ENCODE data around the gene DDX31.
"Not testable (repeated sequence)": the region's sequence is repeated elsewhere in the genome, so short reads cannot be mapped to it uniquely, and the experiment has no call there.

DDX31 gene

DNA sequence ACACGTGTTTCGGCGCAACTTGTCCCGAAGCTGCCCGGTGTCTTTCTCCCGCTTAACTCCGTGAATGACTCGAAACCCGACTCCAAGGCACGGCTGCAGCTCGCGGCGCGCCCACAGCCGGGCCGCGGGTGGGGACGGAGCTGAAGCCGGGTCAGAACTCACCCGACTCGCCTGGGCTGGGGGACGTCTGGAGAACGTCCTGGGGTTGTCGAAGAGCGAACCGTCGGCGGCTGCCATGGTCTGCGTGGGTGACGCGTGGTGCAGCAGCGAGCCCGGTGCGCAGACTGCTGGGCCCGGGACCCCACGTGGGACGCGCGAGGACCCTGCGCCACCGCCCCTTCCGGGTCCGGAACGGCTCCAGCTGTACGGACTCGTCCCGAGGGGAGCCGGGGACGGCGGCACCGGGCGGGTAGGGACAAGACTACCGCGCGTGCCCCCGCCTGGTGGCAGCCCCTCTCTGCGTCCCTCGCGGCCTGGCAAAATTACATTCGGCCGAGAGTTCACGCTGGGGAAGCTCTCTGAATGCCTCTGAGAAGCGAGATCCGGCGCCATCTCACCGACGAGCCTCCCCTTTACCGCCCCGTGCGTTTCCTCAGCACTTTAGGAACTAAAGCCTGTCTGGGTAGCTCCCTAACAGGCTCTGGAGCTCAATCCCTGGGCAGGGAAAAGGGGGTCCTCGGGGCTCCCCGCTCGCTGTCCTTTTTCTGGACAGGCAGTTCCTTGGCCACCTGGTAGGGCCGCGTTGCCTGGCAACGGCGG lies at the start of gene DDX31:
Gene DDX31, minus strand, starts transcription at position 286 of the 759 bp plus-strand sequence. Its CDS starts 49 bp downstream, at position 237.
- Mint-ChIP-seq H3K4me3 (peak within 1 kb of the TSS; percentile 91), H3K27ac (peak within 1 kb of the TSS; percentile 97), H3K36me3 (no peaks in the 10 kb centered on the region), H3K27me3 (no peaks in the 10 kb centered on the region), H3K4me1 (peaks cover 27% of the 10 kb centered on the region), H3K9me3 (no peaks in the 10 kb centered on the region)
- ATAC-seq (ENCODE audit: low read depth), result peak; percentile 77
- peak; percentile 91 to 96 for DNase-seq (ENCODE audit: low spot score in 2 of 2)

DNA sequence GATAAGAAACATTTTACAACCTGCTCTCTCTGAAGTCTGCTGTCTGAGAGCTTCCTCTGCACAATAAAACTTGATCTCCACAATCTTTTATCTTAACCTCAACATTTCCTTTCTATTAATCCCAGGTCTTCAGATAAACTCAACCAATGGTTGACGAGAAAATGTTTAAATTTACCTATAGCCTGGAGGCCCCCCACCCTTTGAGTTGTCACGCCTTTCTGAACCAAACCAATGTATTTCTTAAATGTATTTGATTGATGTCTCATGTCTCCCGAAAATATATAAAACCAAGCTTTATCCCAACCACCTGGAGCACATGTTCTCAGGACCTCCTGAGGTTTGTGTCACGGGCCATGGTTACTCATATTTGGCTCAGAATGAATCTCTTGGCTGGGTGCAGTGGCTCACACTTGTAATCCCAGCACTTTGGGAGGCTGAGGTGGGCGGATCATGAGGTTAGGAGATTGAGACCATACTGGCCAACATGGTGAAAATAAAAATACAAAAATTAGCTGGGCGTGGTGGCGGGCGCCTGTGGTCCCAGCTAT lies 48.7 kb upstream of the DDX31 start:
- not testable (repeated sequence) for H3K4me3 Mint-ChIP-seq; DNase-seq (ENCODE audit: low spot score in 2 of 2); H3K36me3 Mint-ChIP-seq; H3K4me1 Mint-ChIP-seq; H3K9me3 Mint-ChIP-seq; ATAC-seq (ENCODE audit: low read depth); H3K27ac Mint-ChIP-seq
- H3K27me3 Mint-ChIP-seq, result peaks cover 12% of the 10 kb centered on the region

DNA sequence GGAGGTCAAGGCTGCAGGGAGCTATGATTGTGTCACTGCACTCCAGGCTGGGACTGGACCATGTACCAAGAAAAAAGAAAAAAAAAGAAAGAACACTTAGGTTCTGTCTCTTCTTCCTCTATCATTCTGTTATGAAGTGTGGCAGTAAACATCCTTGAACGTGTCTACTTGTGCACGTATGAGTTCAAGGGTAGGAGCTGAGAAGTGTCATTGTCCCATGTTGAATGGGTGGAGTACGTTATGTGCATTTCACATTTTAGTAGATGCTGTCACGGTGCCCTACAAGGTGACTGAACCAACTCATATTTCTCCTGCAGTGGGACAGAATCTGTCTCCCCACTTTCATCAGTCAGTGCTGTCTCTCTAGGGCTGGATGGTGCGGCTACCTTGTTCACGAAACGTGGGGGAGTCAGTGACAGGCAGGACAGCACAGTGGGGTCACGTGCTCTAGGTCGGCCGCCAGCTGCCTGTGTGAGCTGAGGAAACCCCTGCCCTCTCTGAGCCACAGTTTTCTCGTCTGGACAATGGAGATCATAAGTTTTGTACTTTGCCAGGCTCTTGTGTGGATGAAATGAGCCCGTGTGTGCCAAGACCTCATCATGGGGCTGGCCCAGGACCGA lies 47.7 kb upstream of the DDX31 start:
- no peak for DNase-seq (ENCODE audit: low spot score in 2 of 2)
- Mint-ChIP-seq H3K4me3 (no peak overlapping the region), H3K36me3 (no peaks in the 10 kb centered on the region)

DNA sequence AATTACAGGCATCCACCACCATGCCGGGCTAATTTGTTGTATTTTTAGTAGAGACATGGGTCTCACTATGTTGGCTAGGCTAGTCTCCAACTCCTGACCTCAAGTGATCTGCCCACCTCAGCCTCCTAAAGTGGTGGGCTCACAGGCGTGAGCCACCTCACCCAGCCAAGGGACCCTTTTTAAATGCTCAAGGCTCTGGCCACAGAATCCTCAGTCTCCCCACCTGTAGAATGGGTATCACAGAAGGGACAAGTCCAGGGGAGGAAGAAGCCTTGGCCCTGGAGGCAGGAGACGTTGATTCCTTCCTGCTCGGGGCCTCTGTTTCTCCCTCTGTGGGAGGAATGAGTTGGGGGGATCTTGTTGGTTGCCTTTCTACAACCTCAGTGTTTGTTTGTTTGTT lies 46.2 kb upstream of the DDX31 start:
- Mint-ChIP-seq H3K4me3 (no peak overlapping the region), H3K36me3 (no peaks in the 10 kb centered on the region), H3K27ac (no peak overlapping the region), H3K4me1 (no peaks in the 10 kb centered on the region), H3K9me3 (no peaks in the 10 kb centered on the region), H3K27me3 (peaks cover 11% of the 10 kb centered on the region)
- ATAC-seq (ENCODE audit: low read depth) (no peak), DNase-seq (ENCODE audit: low spot score in 2 of 2) (no peak)

More for the DNA sequence above, 47.7 kb upstream of the DDX31 start:
- Mint-ChIP-seq H3K27ac (no peak overlapping the region), H3K27me3 (peaks cover 11% of the 10 kb centered on the region), H3K4me1 (no peaks in the 10 kb centered on the region), H3K9me3 (no peaks in the 10 kb centered on the region)
- ATAC-seq (ENCODE audit: low read depth), result no peak

GRCh38 chr9:132712753-132713152 lies 43.0 kb upstream of the DDX31 start:
- H3K4me3 Mint-ChIP-seq, result no peak overlapping the region
- no peaks in the 10 kb centered on the region for H3K36me3 Mint-ChIP-seq
- H3K9me3 Mint-ChIP-seq, result no peaks in the 10 kb centered on the region
- H3K27me3 Mint-ChIP-seq, result peaks cover 3% of the 10 kb centered on the region
- no peaks in the 10 kb centered on the region for H3K4me1 Mint-ChIP-seq
- H3K27ac Mint-ChIP-seq, result no peak overlapping the region
- ATAC-seq (ENCODE audit: low read depth) (no peak), DNase-seq (ENCODE audit: low spot score in 2 of 2) (no peak)

DNA sequence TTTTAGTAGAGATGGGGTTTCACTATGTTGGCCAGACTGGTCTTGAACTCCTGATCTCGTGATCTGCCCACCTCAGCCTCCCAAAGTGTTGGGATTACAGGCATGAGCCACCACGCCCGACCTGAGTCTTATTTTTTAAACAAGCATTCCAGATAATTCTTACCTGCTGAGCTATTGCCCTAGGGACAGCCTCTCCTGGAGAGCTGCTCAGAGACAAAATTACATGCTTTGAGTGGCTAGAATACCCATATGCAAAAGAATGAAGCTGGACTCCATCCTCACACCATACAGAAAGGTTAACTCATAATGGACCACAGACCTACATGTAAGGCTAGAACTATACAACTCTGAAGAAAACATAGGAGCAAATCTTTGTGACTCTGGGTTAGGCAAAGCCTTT lies 42.1 kb upstream of the DDX31 start:
- no peak overlapping the region for H3K4me3 Mint-ChIP-seq
- no peak overlapping the region for H3K27ac Mint-ChIP-seq
- H3K9me3 Mint-ChIP-seq, result no peaks in the 10 kb centered on the region

GRCh38 chr9:132711152-132711551 lies 41.4 kb upstream of the DDX31 start:
- H3K36me3 Mint-ChIP-seq, H3K27me3 Mint-ChIP-seq: not testable (repeated sequence)

More for the DNA sequence above, 42.1 kb upstream of the DDX31 start:
- no peak for ATAC-seq (ENCODE audit: low read depth)
- Mint-ChIP-seq H3K27me3 (peaks cover 4% of the 10 kb centered on the region), H3K36me3 (no peaks in the 10 kb centered on the region), H3K4me1 (no peaks in the 10 kb centered on the region)
- no peak for DNase-seq (ENCODE audit: low spot score in 2 of 2)

GRCh38 chr9:132710333-132710732 lies 40.5 kb upstream of the DDX31 start:
- H3K36me3 Mint-ChIP-seq, result no peaks in the 10 kb centered on the region
- H3K27me3 Mint-ChIP-seq, result peaks cover 11% of the 10 kb centered on the region
- no peaks in the 10 kb centered on the region for H3K9me3 Mint-ChIP-seq
- H3K27ac Mint-ChIP-seq, result no peak overlapping the region
- ATAC-seq (ENCODE audit: low read depth) (no peak), DNase-seq (ENCODE audit: low spot score in 2 of 2) (no peak)
- no peaks in the 10 kb centered on the region for H3K4me1 Mint-ChIP-seq
- no peak overlapping the region for H3K4me3 Mint-ChIP-seq

More at GRCh38 chr9:132711152-132711551, 41.4 kb upstream of the DDX31 start:
- H3K9me3 Mint-ChIP-seq; H3K27ac Mint-ChIP-seq; H3K4me3 Mint-ChIP-seq; H3K4me1 Mint-ChIP-seq; ATAC-seq (ENCODE audit: low read depth); DNase-seq (ENCODE audit: low spot score in 2 of 2): not testable (repeated sequence)

DNA sequence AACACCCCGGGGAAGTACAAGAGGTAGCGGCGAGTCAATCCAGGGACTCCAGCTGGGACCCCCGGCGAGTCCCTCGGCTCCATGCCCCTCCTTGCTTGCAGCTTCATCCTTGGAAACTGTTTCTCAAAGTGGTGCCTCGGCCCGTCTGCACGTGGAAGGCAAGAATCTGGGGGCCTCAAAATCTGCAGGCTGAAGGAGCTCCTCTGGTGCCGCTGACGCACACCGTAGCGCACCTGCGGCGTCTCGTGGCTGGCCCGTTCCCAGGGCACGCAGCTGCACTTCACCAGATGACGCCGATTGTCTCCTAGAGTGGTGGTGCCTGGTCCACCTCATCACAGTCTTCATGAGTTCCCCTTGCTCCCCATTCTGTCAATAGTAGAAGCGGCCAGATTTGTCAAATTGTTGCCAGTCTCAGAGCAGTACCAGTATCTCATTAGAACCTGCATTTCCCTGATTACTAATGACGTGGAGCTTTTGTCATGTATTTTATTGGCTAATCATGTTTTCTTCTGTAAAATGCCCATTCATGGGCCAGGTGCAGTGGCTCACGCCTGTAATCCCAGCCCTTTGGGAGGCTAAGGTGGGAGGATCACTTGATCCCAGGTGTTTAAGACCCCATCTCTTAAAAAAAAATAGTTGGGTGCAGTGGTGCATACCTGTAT lies 39.1 kb upstream of the DDX31 start:
- H3K4me3 Mint-ChIP-seq, result no peak overlapping the region
- H3K36me3 Mint-ChIP-seq, result no peaks in the 10 kb centered on the region
- ATAC-seq (ENCODE audit: low read depth) (no peak), DNase-seq (ENCODE audit: low spot score in 2 of 2) (no peak)
- no peak overlapping the region for H3K27ac Mint-ChIP-seq
- no peaks in the 10 kb centered on the region for H3K9me3 Mint-ChIP-seq
- H3K27me3 Mint-ChIP-seq, result peaks cover 11% of the 10 kb centered on the region
- H3K4me1 Mint-ChIP-seq, result no peaks in the 10 kb centered on the region

DNA sequence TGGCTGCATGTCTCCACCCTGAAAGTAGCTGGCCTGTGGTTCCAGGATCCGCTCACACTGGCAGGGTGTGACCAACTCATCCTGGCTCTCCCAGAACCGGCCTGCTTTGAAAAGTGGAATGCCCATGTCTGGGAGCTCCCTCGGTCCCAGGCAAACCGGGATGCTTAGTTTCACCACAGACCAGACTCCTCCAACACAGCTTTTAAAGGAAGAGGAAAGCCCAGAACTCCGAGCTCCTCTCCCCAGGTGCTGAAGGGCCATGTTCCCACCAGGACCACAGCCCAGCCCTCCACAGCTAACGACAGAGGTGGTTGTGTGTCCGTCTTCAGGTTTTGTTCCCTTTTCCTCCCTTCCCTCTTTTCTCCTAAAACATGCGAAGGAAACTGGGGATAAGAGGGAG lies 38.5 kb upstream of the DDX31 start:
- DNase-seq (ENCODE audit: low spot score in 2 of 2) (no peak), ATAC-seq (ENCODE audit: low read depth) (no peak)
- Mint-ChIP-seq H3K9me3 (no peaks in the 10 kb centered on the region), H3K4me1 (no peaks in the 10 kb centered on the region), H3K27ac (no peak overlapping the region), H3K36me3 (no peaks in the 10 kb centered on the region), H3K27me3 (peaks cover 8% of the 10 kb centered on the region), H3K4me3 (no peak overlapping the region)

DNA sequence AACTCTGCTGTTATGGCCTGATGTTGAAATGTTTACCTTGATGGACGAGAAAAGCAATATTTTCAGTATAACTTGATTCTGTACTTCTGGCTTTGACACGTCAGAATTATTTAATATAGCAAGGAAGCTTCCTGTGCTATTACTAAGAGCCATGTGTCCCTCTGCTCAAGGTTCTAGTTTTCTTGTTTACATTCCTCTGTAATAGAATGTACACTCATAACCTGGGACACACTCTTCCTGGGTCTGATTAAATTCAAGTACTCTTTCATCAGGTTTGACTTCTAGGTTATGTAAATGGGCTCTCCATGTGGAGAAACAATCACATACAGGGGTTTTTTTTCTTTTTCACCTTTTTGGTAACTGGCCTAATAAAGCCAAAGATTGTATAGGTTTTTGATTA lies 33.6 kb upstream of the DDX31 start:
- DNase-seq (ENCODE audit: low spot score in 2 of 2) (no peak), ATAC-seq (ENCODE audit: low read depth) (no peak)
- Mint-ChIP-seq H3K4me1 (no peaks in the 10 kb centered on the region), H3K4me3 (no peak overlapping the region), H3K27me3 (peaks cover 8% of the 10 kb centered on the region), H3K27ac (no peak overlapping the region), H3K9me3 (peaks cover 3% of the 10 kb centered on the region), H3K36me3 (no peaks in the 10 kb centered on the region)

DNA sequence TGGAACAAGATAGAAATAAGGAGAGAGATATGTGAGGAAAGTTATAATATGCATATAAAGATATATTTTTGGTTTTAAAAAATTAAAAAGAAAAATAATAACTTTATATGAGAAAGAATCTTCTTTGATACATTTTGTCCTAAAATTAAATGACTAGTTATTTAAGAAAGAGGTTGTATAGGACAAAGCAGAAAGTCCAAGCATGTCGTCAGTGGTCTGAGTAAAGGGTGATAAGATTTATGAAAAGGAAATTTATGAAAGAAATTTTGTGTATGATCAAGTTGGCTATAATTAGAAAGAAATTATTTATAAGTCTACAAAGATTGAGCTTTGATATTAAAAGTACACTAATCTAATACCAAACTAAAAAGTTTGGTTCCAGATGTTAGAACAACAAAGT lies 32.5 kb upstream of the DDX31 start:
- Mint-ChIP-seq H3K9me3 (peaks cover 10% of the 10 kb centered on the region), H3K4me1 (no peaks in the 10 kb centered on the region), H3K27me3 (peaks cover 8% of the 10 kb centered on the region), H3K27ac (no peak overlapping the region), H3K4me3 (no peak overlapping the region), H3K36me3 (peaks cover 2% of the 10 kb centered on the region)
- ATAC-seq (ENCODE audit: low read depth) (no peak), DNase-seq (ENCODE audit: low spot score in 2 of 2) (no peak)

DNA sequence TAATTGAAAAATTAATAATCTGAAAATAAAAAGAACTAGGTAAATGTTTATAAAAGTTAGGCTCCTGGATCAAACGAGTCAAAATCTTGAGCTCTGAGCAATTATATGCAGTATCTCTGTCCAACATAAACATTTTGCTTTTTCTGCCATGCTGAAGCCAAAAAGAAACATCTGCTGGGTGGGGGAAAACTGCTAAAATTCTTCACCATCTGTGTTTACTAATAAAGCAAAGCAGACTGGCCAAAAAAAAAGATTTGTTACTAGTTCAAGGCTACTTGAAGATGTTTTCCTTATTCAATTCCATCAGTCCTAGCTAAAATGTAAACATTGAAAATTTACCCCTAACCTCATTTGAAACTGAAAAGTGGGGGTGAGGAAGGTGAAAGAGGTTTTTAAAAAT lies 30.2 kb upstream of the DDX31 start:
- Mint-ChIP-seq H3K4me1 (no peaks in the 10 kb centered on the region), H3K36me3 (peaks cover 2% of the 10 kb centered on the region), H3K27ac (no peak overlapping the region), H3K27me3 (no peaks in the 10 kb centered on the region), H3K4me3 (no peak overlapping the region), H3K9me3 (peaks cover 18% of the 10 kb centered on the region)
- no peak for ATAC-seq (ENCODE audit: low read depth)
- DNase-seq (ENCODE audit: low spot score in 2 of 2), result no peak

DNA sequence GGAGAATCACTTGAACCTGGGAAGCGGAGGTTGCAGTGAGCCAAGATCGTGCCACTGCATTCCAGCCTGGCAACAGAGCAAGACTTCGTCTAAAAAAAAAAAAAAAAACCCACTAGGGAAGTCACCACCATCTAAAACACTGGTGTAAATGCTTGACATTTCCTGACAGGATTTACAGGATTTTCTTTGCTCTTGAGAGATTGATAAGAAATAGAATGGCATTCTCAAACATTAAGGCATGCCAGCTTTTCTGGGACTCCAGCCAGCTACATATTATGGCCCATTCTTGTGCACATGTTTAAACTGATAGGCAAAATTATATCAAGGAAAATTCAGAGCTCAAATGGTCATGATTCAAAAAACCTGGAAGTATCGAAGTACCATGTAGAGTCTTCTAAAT lies 29.2 kb upstream of the DDX31 start:
- no peak for DNase-seq (ENCODE audit: low spot score in 2 of 2)
- Mint-ChIP-seq H3K36me3 (peaks cover 2% of the 10 kb centered on the region), H3K9me3 (peaks cover 18% of the 10 kb centered on the region), H3K4me3 (no peak overlapping the region), H3K27me3 (no peaks in the 10 kb centered on the region), H3K27ac (no peak overlapping the region), H3K4me1 (no peaks in the 10 kb centered on the region)
- ATAC-seq (ENCODE audit: low read depth), result no peak

All from memory B cell (primary cell).